ENCODE measurements around the gene CADPS2. TPM values are rescaled to one million over a fixed set of nuclear protein-coding genes. Genes with fewer than 3 reads are reported as not detected.
"Not testable (repeated sequence)": the region's sequence is repeated elsewhere in the genome, so short reads cannot be mapped to it uniquely, and the experiment has no call there.

CADPS2 gene
- total and polyA plus RNA-seq, 2 of the 4 experiments (the other 2 are of a cell fraction): 0.10 to 0.54 TPM

DNA sequence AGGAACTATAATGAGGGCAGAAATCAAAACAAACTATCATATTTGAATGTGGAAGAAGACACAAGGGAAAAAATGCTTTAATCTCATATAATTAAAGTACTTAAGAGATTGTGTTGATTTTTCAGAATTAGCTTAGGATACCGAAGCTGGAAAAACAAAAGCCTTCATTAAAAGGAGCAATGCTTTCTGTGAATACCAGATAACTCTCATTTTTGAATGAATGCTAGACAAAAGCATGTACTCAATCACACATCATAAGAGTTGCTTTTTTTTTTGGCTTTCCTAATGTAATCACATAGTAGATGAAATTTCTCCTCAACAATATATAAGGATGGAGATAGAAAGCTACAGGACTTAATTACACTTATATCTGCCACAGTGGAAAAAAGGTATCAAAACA is 43.3 kb downstream of the CADPS2 start:
- no peaks in the 10 kb centered on the region for H3K79me1 ChIP-seq (ENCODE audit: low read depth in 1 of 2, low read length in 2 of 2)
- no peak overlapping the region for H3K14ac ChIP-seq (replicated peaks; ENCODE audit: low read depth, low read length)
- WGBS, 2 experiments (ENCODE audit: extremely low coverage in 2 of 2, insufficient read length in 1 of 2): no CpG with 5 or more reads among the region's 1 CpG
- H2AFZ ChIP-seq (replicated peaks; ENCODE audit: low read length, poor library complexity): no peak overlapping the region
- H4K5ac ChIP-seq (ENCODE audit: low read depth, low read length): no peak overlapping the region
- H3K18ac ChIP-seq (ENCODE audit: low read depth, low read length): no peak overlapping the region
- CTCF ChIA-PET: interaction anchor here (1.0 kb wide), 1 partner anchor 55 kb away, joined by 3 read pairs; no protein-coding TSS in a partner anchor
- no peak overlapping the region for H4K91ac ChIP-seq (ENCODE audit: insufficient read depth, low read depth, low read length)
- ATAC-seq (ENCODE audit: low read depth) (no peak), DNase-seq (no peak)
- H3K9ac ChIP-seq (ENCODE audit: low read depth, low read length): no peak overlapping the region
- BruUV-seq (replicated peaks): no TSS peak
- no peaks in the 10 kb centered on the region for H3K4me1 ChIP-seq (ENCODE audit: control insufficient read depth, insufficient read depth, low read length)
- no peak overlapping the region for H3K27ac ChIP-seq (ENCODE audit: insufficient read depth, low read length)
- H2AK5ac ChIP-seq (ENCODE audit: low read depth, low read length): no peak overlapping the region
- no peaks in the 10 kb centered on the region for H3K36me3 ChIP-seq (ENCODE audit: control insufficient read depth, insufficient read depth, low read length)
- intact Hi-C loops (cut with micrococcal nuclease) (no loop called here), in situ Hi-C loops (cut with MboI; ENCODE audit: low sequenced_read_pairs) (no loop called here), dilution Hi-C loops (cut with HindIII; ENCODE audit: low sequenced_read_pairs, unreplicated experiment) (no loop called here)
- H3K23ac ChIP-seq (ENCODE audit: low read depth, low read length): no peak overlapping the region
- no peak overlapping the region for H2BK15ac ChIP-seq (ENCODE audit: low read depth, low read length)
- no peak overlapping the region for H3K4me2 ChIP-seq (ENCODE audit: low read depth, low read length)
- H2AK9ac ChIP-seq (replicated peaks; ENCODE audit: low read depth, low read length, poor library complexity): no peak overlapping the region
- no peak overlapping the region for H2BK5ac ChIP-seq (ENCODE audit: low read depth, low read length, poor library complexity, severe bottlenecking)
- H3K27me3 ChIP-seq (ENCODE audit: control insufficient read depth, insufficient read depth, low read length): no peaks in the 10 kb centered on the region
- no peak overlapping the region for H4K8ac ChIP-seq (ENCODE audit: low read depth in 2 of 2, low read length in 2 of 2)
- H3K9me3 ChIP-seq (ENCODE audit: control insufficient read depth, insufficient read depth, low read length): peaks cover 7% of the 10 kb centered on the region
- H2BK120ac ChIP-seq (ENCODE audit: low read depth, low read length): no peak overlapping the region
- H2BK20ac ChIP-seq (ENCODE audit: low read depth, low read length): no peak overlapping the region
- no peaks in the 10 kb centered on the region for H4K20me1 ChIP-seq (ENCODE audit: insufficient read depth, low read length)
- POLR2A ChIA-PET (ENCODE audit: unreplicated experiment): no interaction called here
- H3K4me3 ChIP-seq (ENCODE audit: insufficient read depth, low read depth, low read length): no peak overlapping the region
- H3K4ac ChIP-seq (ENCODE audit: low read depth, low read length): no peak overlapping the region
- no peaks in the 10 kb centered on the region for H3K9me1 ChIP-seq (ENCODE audit: insufficient read depth, low read length)
- TF ChIP-seq MAZ (IDR thresholded peaks at IDR 0.05; ENCODE audit: borderline replicate concordance, low read depth, low read length) (no peak), FOS (IDR thresholded peaks at IDR 0.05; ENCODE audit: low read depth, low read length) (no peak), CHD1 (IDR thresholded peaks at IDR 0.05; ENCODE audit: low read depth, low read length) (no peak), CEBPB (IDR thresholded peaks at IDR 0.05; ENCODE audit: low read depth, low read length) (no peak), MXI1 (IDR thresholded peaks at IDR 0.05; ENCODE audit: borderline replicate concordance, low read depth, low read length) (no peak), RFX5 (IDR thresholded peaks at IDR 0.05; ENCODE audit: low read depth, low read length) (no peak), NFE2L2 (IDR thresholded peaks at IDR 0.05; ENCODE audit: low read depth, low read length) (no peak)
- TF ChIP-seq, protein P1, sequence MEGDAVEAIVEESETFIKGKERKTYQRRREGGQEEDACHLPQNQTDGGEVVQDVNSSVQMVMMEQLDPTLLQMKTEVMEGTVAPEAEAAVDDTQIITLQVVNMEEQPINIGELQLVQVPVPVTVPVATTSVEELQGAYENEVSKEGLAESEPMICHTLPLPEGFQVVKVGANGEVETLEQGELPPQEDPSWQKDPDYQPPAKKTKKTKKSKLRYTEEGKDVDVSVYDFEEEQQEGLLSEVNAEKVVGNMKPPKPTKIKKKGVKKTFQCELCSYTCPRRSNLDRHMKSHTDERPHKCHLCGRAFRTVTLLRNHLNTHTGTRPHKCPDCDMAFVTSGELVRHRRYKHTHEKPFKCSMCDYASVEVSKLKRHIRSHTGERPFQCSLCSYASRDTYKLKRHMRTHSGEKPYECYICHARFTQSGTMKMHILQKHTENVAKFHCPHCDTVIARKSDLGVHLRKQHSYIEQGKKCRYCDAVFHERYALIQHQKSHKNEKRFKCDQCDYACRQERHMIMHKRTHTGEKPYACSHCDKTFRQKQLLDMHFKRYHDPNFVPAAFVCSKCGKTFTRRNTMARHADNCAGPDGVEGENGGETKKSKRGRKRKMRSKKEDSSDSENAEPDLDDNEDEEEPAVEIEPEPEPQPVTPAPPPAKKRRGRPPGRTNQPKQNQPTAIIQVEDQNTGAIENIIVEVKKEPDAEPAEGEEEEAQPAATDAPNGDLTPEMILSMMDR (conservative IDR thresholded peaks at IDR 0.05; ENCODE audit: low read depth, low read length): no peak
- no peak overlapping the region for H3K56ac ChIP-seq (ENCODE audit: extremely low read depth, insufficient read depth, low read length)

DNA sequence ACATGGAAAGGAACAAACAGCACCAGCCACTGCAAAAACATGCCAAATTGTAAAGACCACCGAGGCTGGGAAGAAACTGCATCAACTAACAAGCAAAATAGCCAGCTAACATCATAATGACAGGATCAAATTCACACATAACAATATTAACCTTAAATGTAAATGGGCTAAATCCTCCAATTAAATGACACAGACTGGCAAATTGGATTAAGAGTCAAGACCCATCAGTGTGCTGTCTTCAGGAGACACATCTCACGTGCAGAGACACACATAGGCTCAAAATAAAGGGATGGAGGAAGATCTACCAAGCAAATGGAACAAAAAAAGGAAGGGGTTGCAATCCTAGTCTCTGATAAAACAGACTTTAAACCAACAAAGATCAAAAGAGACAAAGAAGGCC is 50.0 kb downstream of the CADPS2 start:
- ATAC-seq (ENCODE audit: low read depth): not testable (repeated sequence)

More for the DNA sequence above, 50.0 kb downstream of the CADPS2 start:
- H4K20me1 ChIP-seq (ENCODE audit: insufficient read depth, low read length); H2BK20ac ChIP-seq (ENCODE audit: low read depth, low read length); H4K91ac ChIP-seq (ENCODE audit: insufficient read depth, low read depth, low read length); DNase-seq; POLR2A ChIA-PET (ENCODE audit: unreplicated experiment); H4K5ac ChIP-seq (ENCODE audit: low read depth, low read length); H3K9ac ChIP-seq (ENCODE audit: low read depth, low read length); H2AK5ac ChIP-seq (ENCODE audit: low read depth, low read length); BruUV-seq (replicated peaks); H3K23ac ChIP-seq (ENCODE audit: low read depth, low read length); in situ Hi-C loops (cut with MboI; ENCODE audit: low sequenced_read_pairs); H2BK5ac ChIP-seq (ENCODE audit: low read depth, low read length, poor library complexity, severe bottlenecking); H2BK120ac ChIP-seq (ENCODE audit: low read depth, low read length); H3K79me1 ChIP-seq (ENCODE audit: low read depth in 1 of 2, low read length in 2 of 2); H3K56ac ChIP-seq (ENCODE audit: extremely low read depth, insufficient read depth, low read length); H4K8ac ChIP-seq (ENCODE audit: low read depth in 2 of 2, low read length in 2 of 2); H3K9me3 ChIP-seq (ENCODE audit: control insufficient read depth, insufficient read depth, low read length); H3K4me3 ChIP-seq (ENCODE audit: insufficient read depth, low read depth, low read length); H2AK9ac ChIP-seq (replicated peaks; ENCODE audit: low read depth, low read length, poor library complexity); H3K9me1 ChIP-seq (ENCODE audit: insufficient read depth, low read length); H3K27ac ChIP-seq (ENCODE audit: insufficient read depth, low read length); H2AFZ ChIP-seq (replicated peaks; ENCODE audit: low read length, poor library complexity); H3K18ac ChIP-seq (ENCODE audit: low read depth, low read length); CTCF ChIA-PET; H3K4ac ChIP-seq (ENCODE audit: low read depth, low read length); H3K36me3 ChIP-seq (ENCODE audit: control insufficient read depth, insufficient read depth, low read length); H3K4me2 ChIP-seq (ENCODE audit: low read depth, low read length); H2BK15ac ChIP-seq (ENCODE audit: low read depth, low read length); H3K4me1 ChIP-seq (ENCODE audit: control insufficient read depth, insufficient read depth, low read length); dilution Hi-C loops (cut with HindIII; ENCODE audit: low sequenced_read_pairs, unreplicated experiment); H3K27me3 ChIP-seq (ENCODE audit: control insufficient read depth, insufficient read depth, low read length); intact Hi-C loops (cut with micrococcal nuclease); H3K14ac ChIP-seq (replicated peaks; ENCODE audit: low read depth, low read length): not testable (repeated sequence)
- no CpG with 5 or more reads among the region's 2 CpGs for WGBS, 2 experiments (ENCODE audit: extremely low coverage in 2 of 2, insufficient read length in 1 of 2)
